ENCODE data around the gene TMEM132A. TPM values are rescaled to one million over a fixed set of nuclear protein-coding genes. Genes with fewer than 3 reads are reported as not detected.
A peak's percentile ranks its signal among the peaks of the same experiment; 100 is the strongest.

Gene TMEM132A
- total RNA-seq, 4 donors from 2014 or later: 3.2 to 8.9 (median 6.5) TPM

DNA sequence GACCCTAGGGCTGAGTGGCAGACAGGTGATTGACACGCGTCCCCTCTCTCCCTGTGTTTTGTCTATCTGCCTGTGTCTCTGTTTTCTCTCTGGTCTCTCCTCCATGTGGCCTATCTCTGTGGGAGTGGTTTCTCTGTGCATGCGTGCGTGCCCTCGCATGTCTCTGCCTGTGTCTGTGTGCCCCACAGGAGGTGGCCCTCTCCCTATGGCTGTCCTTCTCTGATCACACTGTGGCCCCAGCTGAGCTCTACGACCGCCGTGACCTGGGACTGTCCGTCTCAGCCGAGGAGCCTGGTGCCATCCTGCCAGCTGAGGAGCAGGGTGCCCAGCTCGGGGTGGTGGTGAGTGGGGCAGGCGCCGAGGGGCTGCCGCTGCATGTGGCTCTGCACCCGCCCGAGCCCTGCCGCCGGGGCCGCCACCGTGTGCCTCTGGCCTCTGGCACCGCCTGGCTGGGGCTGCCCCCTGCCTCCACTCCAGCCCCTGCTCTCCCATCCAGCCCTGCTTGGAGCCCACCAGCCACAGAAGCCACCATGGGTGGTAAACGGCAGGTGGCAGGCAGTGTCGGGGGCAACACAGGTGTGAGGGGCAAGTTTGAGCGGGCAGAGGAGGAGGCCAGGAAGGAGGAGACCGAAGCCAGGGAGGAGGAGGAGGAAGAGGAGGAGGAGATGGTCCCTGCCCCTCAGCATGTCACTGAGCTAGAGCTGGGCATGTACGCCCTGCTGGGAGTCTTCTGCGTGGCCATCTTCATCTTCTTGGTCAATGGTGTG, 11.6 kb downstream of the TMEM132A start:
- no peak overlapping the region for H3K27ac ChIP-seq
- no peaks in the 10 kb centered on the region for H3K4me1 ChIP-seq
- peaks cover 10% of the 10 kb centered on the region for H3K27me3 ChIP-seq
- H3K36me3 ChIP-seq: peaks cover 0 to 47% of the 10 kb centered on the region in 2 donors
- ATAC-seq: no peak
- H3K4me3 ChIP-seq: no peak overlapping the region
- no peaks in the 10 kb centered on the region for H3K9me3 ChIP-seq
- 100% methylated on average over 2 of the region's 27 CpGs; no CpG with 5 or more reads in 1 of the 2 donors for WGBS, 2 donors (ENCODE audit: low coverage in 1 of 2)
- TF ChIP-seq, protein P1, sequence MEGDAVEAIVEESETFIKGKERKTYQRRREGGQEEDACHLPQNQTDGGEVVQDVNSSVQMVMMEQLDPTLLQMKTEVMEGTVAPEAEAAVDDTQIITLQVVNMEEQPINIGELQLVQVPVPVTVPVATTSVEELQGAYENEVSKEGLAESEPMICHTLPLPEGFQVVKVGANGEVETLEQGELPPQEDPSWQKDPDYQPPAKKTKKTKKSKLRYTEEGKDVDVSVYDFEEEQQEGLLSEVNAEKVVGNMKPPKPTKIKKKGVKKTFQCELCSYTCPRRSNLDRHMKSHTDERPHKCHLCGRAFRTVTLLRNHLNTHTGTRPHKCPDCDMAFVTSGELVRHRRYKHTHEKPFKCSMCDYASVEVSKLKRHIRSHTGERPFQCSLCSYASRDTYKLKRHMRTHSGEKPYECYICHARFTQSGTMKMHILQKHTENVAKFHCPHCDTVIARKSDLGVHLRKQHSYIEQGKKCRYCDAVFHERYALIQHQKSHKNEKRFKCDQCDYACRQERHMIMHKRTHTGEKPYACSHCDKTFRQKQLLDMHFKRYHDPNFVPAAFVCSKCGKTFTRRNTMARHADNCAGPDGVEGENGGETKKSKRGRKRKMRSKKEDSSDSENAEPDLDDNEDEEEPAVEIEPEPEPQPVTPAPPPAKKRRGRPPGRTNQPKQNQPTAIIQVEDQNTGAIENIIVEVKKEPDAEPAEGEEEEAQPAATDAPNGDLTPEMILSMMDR (IDR thresholded peaks at IDR 0.05): no peak
- TF ChIP-seq POLR2A (IDR thresholded peaks at IDR 0.05) (no peak), POLR2AphosphoS5 (IDR thresholded peaks at IDR 0.05) (no peak), EP300 (IDR thresholded peaks at IDR 0.05) (no peak)

DNA sequence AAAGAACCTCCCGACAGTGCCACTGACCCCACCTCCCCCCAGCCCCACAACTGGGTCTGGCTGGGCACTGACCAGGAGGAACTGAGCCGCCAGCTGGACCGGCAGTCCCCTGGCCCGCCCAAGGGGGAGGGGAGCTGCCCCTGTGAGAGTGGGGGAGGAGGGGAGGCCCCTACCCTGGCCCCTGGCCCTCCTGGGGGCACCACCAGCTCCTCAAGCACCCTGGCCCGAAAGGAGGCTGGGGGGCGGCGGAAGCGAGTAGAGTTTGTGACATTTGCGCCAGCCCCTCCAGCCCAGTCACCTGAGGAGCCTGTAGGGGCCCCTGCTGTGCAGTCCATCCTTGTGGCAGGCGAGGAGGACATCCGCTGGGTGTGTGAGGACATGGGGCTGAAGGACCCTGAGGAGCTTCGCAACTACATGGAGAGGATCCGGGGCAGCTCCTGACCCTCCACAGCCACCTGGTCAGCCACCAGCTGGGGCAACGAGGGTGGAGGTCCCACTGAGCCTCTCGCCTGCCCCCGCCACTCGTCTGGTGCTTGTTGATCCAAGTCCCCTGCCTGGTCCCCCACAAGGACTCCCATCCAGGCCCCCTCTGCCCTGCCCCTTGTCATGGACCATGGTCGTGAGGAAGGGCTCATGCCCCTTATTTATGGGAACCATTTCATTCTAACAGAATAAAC, 12.3 kb downstream of the TMEM132A start:
- no peak overlapping the region for H3K4me3 ChIP-seq
- peaks cover 10% of the 10 kb centered on the region for H3K27me3 ChIP-seq
- H3K9me3 ChIP-seq: no peaks in the 10 kb centered on the region
- WGBS, 2 donors (ENCODE audit: low coverage in 1 of 2): 80% methylated on average over 1 of the region's 18 CpGs; no CpG with 5 or more reads in 1 of the 2 donors
- TF ChIP-seq EP300 (IDR thresholded peaks at IDR 0.05) (no peak), POLR2AphosphoS5 (IDR thresholded peaks at IDR 0.05) (no peak), POLR2A (IDR thresholded peaks at IDR 0.05) (no peak)
- TF ChIP-seq, protein P1 (IDR thresholded peaks at IDR 0.05): no peak
- no peak for ATAC-seq
- H3K4me1 ChIP-seq: no peaks in the 10 kb centered on the region
- peak overlapping the region in 3 of 4 donors; percentile 32 to 51 (median 49) for H3K27ac ChIP-seq
- H3K36me3 ChIP-seq: peaks cover 0 to 53% of the 10 kb centered on the region in 2 donors

GRCh38 chr11:60937144-60937527, 12.9 kb downstream of the TMEM132A start:
- peaks cover 0 to 57% of the 10 kb centered on the region in 2 donors for H3K36me3 ChIP-seq
- ATAC-seq: no peak

DNA sequence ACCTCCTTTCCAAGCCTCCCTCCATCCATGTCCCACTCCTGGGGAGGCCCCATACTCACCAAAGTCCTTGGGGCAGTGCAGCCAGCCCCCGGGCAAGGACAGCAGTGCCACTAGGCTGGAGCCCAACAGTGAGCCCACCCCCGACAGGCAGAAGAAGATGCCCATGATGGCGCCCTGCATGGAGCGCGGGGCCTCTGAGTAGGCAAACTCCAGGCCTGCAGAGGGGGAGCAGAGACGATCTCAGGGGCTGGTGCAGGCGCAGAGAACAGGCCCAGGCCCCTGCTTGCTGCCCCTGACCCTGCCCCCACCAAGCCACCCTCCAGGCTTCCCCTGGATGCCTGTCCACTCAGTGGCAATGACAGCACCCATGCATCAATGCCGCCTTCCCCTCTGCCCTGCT, 13.6 kb downstream of the TMEM132A start:
- no peak for TF ChIP-seq POLR2A (IDR thresholded peaks at IDR 0.05)
- TF ChIP-seq, protein P1 (IDR thresholded peaks at IDR 0.05): no peak
- TF ChIP-seq POLR2AphosphoS5 (IDR thresholded peaks at IDR 0.05): no peak
- Histone ChIP-seq H3K36me3 (peaks cover 0 to 63% of the 10 kb centered on the region in 2 donors), H3K9me3 (no peaks in the 10 kb centered on the region), H3K4me1 (no peaks in the 10 kb centered on the region), H3K27me3 (peaks cover 10% of the 10 kb centered on the region), H3K27ac (peak overlapping the region in 2 of 4 donors; percentile 27 to 49), H3K4me3 (no peak overlapping the region)
- WGBS, 2 donors (ENCODE audit: low coverage in 1 of 2): 85% methylated on average over 1 of the region's 8 CpGs; no CpG with 5 or more reads in 1 of the 2 donors
- ATAC-seq: no peak

More at GRCh38 chr11:60937144-60937527, 12.9 kb downstream of the TMEM132A start:
- 44 to 70% methylated on average over 2 to 4 of the region's 12 CpGs for WGBS, 2 donors (ENCODE audit: low coverage in 1 of 2)
- no peak for TF ChIP-seq POLR2AphosphoS5 (IDR thresholded peaks at IDR 0.05)
- TF ChIP-seq, protein P1 (IDR thresholded peaks at IDR 0.05): no peak
- Histone ChIP-seq H3K4me1 (no peaks in the 10 kb centered on the region), H3K4me3 (no peak overlapping the region), H3K27me3 (peaks cover 10% of the 10 kb centered on the region), H3K27ac (peak overlapping the region in 3 of 4 donors; percentile 32 to 51 (median 49)), H3K9me3 (no peaks in the 10 kb centered on the region)

Measured in gastroesophageal sphincter (tissue), 4 donors.